Stimulated activated CD8-positive, alpha-beta memory T cell treated with anti-CD3 and anti-CD28 coated beads, Interleukin-12 subunit alpha, Interleukin-12 subunit beta, amount 100 ng/mL, for 24 hours (primary cell): ENCODE data around the gene LTBP3.

Experiments
- DNase-seq: peaks from one replicate; pipeline ENCODE4 v3.0.0-alpha.2; 2020; ENCODE audit errors: extremely low read depth

Gene LTBP3

DNA sequence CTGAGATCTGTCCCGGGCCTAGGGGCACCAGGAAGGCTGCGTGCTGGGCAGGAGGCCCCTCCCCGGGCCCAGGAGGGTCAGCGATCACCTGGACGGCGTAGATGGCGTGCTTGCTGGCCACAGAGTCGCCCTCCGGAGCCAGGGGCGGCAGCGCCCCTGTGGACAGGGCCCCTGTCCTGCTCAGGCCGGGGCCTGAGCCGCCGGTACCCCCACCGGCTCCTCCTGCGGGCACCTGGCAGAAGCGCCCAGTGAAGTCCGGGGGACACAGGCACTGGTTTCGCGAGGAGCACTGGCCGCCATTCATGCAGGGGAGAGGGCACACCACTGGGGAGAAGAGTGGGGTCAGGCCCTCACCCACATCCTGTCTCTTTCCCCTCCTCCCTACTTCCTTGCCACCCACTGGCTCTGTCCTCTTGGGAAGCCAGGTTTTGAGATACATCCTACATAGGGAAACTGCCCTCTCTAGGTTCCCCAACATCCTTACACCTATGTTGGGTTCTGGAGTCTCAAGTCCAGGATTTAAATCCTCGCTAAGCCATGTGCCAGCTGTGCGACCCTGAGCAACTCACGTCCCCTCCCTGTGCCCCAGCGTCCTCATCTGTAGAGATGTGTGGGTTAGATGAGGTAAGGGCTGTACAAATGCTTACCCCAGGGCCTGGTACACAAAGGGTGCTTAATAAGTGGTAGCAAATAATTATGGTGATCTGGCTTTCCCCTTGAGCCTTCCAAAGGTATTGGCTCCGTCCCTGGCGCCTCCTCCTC lies 3.9 kb downstream of the LTBP3 start:
- no peak for DNase-seq

DNA sequence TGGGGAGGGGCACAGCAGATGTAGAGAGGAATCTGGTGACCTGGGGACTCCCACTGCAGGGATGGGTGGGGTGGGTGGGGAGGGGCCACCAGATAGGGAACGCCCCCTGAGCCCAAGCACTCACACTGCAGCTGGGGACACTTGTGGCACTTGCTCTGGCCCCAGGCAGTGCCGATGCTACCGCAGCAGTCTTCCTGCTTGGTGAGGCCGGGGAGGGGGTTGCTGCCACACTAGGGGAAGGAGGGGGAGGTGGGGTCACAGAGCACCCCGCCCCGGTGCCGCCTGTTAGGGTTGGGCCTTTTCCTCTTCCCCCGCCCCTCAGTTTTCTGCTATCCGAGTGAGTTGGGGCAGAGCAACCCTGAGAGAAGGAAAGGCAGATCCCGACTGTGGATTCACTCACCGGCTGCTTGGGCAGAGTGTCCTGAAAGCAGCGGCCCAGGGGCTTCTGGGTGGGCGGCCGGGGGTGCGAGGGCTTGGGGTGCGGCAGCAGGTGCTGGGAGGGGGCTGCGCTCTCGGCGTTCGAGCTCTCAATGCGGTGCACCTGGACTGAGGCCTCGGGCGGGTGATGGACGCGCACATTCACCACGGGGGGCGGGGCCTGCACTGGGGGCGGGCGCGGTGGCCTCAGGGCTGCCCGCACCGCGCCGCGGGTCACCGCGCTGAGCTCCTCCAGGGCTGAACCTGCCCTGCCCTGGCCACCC lies 4.7 kb downstream of the LTBP3 start:
- DNase-seq, result no peak

DNA sequence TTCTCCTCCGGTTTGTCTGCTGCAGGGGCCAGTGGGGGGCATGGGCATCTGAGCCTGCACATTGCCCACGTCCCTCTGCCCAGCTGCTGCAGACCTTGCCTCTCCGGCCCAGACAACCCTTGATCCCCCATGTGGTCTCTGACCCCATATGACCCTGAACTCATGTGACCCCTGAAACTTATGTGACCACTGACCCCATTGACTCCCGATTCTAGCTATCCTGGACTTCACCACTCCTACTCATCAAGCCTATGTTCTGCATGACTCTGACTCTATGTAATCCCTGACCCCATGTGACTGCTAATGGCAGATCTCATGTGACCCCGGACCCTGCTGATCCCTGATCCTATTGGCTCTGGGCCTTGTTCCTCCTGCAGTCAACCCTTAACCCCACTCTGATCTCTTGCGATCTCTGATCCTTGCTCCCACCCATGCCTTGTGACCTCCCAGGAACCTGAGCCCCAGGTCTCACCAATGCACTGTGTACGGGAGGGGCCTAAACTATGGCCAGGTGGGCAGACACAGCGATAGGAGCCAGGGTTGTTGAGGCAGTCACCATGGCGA lies 5.7 kb downstream of the LTBP3 start:
- DNase-seq, result no peak

DNA sequence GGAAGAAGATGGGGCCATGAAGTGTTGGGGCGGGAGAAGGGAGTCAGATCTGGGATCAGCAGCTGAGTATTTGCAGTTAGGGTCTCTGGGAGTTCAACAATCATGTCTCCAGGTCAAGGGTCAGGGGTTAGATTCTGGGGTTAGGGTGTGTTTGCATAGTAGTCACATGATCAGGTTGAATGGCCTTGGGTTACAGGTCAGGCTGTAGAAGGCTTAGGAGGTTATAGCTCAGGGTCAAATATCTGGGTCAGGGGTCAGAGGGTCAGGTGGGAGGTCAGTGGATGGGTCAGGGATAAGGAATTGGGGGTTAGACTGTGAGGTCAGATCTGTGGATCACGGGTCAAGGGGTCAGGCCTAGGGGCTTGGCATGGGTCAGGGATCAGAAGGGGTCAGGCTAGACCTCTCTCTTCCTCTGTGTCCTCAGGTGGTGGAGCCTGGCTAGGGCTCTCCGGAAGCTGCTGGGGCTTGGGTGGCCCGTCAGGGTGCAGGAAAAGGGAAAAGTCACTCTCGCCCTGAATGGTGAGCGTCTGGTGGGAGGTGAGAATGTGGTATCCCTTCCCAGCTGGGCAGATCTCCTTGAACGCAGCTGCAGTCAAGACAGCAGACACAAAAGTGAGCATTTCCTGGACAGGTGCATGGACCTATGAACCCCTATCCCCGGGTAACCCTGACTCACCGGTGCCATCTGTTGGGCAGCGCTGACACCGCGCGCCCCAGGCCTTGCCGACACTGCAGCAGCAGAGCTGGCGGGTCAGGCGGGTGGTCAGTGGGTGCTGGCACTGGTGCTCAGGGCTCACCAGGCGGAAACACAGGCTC lies 6.4 kb downstream of the LTBP3 start:
- no peak for DNase-seq

DNA sequence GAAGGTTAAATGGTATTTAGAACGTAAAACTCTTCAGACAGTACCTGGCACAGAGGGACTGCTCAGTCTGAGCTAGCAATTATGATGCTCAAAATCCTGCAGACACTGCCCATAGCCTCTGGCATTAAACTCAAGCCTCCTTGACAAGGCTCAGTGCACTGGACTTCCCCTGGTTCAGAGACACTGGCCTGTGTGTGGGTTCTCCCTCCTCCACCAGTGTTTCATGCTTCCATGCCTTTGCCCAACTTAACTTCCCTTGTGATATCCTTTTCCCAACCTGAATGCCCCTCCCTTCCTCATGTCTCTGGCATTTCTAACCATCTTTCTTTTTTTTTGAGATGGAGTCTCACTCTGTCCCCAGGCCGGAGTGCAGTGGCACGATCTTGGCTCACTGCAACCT lies 9.1 kb downstream of the LTBP3 start:
- no peak for DNase-seq

DNA sequence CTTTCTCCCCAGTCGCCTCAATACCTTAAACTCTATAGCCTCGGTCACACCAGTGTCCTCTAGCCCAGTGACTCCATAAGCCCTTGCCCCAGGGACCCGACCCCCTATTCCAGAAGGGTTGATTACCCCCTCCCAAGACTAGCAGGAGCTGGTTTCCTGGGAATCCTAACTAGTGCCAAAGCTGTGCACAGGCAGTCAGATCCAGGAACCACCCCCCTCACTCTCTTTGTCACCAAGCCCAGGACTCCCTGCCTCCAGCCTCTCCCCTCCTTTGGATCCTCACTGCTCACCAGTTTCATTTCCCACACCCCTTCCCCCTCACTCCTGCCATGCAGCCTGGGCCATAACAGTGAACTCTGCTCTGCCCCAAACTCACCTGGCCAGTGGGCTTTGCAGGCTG lies 9.8 kb downstream of the LTBP3 start:
- DNase-seq, result no peak

DNA sequence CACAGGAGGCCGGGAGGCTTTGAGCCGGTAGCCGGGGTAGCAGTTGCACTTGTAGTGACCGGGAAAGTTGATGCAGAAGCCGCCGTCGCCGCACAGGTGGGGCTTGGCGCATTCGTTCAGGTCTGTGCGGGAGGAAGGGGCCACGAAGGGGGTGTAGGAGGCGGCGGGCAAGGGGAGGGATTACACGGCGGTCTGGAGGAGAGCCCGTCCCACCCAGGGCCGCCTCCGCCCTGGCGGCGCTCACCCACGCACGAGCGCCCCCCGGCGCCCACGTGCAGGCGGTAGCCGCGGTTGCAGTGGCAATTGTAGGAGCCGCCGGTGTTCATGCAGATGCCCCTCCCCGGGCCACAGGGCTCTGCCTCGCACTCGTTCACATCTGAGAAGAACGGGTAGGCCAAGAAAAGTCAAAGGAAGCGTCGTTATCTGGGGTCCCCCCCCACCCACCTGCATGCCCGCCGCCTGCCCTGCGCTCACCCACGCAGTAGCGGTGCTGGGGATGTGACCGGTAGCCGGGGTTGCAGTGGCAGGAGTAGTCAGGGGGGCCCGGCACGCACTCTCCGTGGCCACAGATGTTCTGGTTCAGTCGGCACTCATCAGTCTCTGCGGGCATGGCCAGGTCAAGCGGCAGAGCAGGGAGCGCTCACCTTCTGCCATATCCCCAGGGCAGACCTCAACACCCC lies 10.6 kb downstream of the LTBP3 start:
- no peak for DNase-seq

DNA sequence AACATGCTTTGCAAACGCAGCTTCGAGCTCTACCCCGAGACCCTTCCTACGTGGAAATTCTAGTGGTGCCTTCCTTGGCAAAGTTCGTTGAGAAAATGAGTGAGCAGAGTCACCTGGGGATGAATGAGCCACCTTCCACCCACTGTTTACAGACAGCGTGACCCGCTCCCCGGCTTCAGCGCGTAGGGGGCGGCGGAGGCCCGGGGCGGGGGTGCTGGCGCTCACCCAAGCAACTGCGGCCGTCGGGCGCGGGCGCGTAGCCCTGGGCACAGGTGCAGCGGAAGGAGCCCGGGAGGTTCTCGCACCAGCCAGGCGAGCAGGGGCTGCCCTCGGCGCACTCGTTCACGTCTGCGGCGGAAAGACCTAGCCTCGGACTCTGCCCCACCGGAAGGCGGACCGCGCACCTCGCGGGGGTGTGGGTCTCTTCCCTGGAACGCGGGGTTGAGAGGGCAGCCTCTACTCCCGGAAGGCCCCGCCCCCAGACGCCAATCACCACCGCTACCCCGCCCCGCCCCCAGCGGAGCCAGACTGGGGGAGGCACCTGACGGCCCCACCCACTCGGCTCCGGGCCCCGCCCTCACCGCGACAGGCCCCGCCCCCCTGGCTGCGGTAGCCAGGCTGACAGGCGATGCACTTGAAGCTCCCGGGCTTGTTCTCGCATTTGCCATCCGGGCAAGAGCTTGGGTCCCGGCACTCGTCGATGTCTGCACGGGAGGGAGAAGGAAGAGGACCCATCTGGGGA lies 11.8 kb downstream of the LTBP3 start:
- DNase-seq, result peak; percentile 94

DNA sequence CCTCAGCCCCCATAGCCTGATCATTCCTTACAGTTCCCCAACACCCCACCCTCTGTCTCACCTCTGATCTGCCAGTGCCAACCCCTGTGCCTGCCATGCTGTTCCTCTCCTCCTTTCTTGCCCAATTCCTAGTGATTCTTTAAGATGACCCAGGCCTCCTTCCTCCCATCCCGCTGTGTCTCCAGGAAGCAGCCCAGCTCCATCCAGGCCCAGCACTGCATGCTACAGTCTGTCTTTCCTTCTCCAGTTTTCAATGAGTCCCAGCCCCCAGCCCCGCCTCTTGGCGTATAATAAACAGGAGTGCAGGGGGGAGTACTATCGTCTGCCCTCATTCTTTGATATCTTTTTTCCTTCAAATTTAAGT lies 12.3 kb downstream of the LTBP3 start:
- no peak for DNase-seq

DNA sequence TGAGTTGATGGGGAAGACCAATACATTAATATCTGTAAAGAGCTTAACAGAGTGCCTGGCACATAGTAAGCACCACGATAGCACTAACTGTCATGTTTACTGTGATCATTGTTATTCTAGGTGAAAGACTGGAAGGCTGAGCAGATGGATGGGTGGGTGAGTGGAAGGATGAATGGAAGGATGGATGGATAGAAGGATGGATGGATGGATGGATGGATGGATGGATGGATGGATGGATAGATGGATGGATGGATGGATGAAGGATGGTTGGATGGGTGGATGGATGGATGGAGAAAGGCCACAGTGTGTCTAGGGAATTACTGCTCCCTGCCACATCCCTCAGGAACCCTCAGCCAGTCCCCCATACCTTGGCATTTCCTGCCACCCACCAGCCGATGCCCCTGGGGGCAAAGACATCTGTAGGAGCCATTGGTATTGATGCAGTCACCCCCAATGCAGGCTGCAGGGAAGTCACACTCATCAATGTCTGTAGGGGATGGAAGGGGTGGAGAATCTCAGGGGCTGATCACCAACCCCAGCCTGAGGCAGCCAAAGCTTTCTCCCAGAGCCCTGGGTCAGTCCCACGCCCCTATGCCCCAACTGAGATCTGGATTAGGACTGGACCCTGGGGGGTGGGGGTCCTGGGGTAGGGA lies 15.3 kb downstream of the LTBP3 start:
- DNase-seq, result no peak

DNA sequence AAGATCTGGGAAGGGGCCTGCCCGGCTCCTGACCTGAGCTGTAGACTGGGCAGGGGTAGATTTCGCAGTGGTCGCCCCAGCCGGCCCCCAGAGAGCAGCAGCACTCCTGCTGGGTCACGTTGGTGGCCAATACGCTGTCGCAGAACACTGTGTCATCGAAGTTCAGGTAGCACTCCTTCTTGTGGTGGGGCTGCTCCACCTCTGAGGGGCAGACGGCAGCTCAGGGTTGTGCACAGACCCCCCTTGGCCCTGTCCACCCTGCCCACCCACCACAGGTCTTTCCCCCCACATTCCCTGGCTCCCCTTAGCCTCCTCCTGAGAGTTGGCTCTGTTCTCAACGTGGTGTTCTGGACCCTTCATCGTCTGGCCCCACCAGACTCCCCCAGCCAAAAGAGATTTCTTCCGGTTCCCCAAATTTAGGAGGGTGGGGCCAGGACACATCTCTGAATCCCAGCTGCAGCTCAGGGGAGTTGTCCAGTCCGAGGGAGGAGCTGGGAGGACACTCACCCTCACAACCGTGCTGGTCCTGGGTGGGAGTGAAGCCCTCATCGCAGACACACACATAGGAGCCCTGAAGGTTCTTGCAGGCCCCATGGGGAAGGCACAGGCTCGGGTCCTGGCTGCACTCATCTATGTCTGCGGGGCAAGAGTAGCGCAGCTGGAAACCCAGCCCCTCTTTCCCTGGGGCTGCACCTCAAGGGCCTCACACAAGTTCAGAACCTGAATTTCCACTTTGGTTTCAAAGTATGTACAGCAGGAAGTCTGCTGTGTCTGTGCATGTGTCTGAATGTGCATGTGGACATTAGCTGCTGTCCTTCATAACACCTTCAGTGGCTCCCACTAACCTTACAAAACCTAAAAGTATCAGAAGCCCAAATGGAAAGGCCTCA lies 16.8 kb downstream of the LTBP3 start:
- no peak for DNase-seq

DNA sequence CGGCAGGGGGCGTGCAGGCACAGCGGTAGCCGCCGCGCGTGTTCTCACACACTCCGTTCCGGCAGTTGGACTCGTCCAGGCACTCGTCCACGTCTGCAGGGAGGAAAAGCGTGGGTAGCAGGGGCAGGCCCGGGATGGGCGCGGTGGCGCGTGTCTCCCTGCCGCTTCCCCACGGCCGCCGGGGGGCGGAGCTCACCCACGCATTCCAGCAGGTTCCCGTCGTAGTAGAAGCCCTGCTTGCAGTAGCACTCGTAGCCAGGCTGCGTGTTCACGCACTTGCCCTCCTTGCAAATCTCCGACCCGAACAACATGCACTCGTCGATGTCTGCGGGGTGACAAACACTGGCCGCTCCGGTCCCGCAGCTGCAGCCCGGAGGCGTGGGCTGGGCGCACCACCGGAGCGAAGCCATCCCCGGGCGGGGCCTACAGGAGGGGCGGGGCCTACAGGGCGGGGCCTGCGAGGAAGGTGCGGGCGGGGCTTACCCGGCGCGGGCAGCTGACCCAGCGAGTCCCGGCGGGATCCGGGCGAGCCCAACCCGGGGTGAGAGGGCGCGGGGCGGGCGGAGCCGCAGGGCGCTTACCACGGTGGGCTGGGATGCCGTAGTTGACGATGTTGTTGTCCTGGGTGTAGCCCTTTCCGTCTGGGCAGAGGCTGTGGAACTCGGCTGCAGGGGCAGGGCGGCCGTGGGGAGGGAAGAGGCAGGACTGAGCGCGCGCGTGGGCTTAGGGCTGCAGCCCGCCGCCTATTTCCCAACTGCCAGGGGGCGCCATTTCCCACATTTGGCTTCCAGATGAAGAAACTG lies 17.7 kb downstream of the LTBP3 start:
- DNase-seq, result peak; percentile 73

DNA sequence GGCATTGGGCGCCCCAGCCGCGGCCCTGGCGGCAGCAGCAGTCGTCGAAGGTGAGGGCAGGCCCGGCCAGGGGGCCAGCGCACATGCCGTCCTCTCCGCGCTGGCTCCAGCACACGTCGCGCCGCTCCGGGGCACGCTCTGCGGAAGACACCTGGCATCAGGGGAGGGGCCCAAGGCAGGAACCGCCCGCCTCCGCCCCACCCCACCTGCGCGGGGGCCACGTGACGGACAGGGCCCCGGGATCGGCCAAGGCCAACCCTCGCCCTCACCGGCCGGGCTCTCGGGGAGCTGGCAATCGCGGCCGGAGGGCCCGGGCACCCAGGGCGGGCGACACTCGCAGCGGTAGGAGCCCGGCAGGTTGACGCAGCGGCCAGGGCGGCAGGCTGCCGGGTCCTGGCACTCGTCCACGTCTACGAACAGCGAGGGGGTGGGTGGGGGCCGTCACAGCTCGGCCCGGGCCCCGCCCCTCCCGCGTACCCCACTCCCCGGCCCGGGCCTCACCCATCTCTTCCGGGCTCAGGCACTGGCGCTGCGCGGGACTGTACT lies 18.3 kb downstream of the LTBP3 start:
- DNase-seq, result no peak

DNA sequence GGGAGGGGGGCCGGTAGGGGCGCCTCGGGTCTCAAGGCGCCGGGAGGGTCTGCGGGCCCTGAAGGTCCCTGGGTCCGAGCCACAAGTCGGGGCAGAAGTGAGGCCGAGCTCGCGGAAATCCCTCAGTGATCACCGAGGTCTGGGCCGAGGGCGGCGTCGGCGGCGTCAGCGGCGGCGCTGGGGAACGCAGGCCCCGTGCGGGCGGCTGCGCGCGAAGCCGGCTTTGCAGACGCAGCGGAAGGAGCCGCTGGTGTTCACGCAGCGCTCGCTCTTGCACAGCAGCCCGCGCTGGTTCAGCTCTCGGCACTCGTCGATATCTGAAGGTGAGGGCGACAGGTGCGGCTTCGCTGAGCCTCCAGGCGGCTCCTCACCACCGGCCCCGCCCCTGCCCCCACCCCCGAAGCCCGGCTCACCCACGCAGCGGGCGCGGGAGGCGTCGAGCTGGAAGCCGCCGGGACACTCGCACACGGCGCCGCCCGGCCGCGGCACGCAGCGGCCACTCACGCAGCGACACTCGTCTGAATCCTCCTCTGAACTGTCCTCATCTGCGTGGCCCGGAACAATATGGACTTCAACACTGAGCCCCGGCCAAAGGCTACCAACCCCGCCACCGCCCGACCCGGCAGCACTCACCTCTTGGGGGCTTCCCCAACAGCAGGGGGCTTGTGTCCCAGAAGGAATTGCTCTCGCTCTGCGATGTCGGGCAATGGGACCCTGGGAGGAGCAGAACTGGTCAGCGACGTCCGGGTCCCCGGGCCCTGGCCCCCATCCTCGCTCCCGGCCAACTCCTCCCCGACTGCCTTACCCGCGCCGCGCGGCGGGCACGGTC lies 19.0 kb downstream of the LTBP3 start:
- no peak for DNase-seq

DNA sequence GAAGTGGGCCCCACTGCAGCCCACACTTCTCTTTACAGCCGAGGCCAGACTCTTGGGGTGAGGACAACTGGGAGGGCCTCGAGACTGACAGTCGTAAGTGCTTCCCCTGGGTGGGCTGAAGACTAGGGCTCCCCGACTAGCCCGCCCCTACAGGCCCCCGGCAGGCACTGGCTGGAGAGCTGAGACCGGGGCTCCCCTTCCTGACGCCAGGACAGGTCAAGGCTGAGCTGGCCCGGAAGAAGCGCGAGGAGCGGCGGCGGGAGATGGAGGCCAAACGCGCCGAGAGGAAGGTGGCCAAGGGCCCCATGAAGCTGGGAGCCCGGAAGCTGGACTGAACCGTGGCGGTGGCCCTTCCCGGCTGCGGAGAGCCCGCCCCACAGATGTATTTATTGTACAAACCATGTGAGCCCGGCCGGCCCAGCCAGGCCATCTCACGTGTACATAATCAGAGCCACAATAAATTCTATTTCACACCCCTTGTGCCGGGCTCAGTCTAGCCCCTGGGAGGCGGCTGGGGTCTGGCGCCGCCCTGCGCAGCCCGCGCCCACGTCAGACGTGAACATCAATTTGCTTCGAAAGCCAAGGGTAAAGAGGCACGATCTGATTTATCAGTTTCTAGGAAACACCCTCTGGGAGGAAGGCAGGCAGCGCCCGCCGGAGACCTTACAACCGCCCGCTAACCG lies 19.8 kb downstream of the LTBP3 start:
- no peak for DNase-seq

DNA sequence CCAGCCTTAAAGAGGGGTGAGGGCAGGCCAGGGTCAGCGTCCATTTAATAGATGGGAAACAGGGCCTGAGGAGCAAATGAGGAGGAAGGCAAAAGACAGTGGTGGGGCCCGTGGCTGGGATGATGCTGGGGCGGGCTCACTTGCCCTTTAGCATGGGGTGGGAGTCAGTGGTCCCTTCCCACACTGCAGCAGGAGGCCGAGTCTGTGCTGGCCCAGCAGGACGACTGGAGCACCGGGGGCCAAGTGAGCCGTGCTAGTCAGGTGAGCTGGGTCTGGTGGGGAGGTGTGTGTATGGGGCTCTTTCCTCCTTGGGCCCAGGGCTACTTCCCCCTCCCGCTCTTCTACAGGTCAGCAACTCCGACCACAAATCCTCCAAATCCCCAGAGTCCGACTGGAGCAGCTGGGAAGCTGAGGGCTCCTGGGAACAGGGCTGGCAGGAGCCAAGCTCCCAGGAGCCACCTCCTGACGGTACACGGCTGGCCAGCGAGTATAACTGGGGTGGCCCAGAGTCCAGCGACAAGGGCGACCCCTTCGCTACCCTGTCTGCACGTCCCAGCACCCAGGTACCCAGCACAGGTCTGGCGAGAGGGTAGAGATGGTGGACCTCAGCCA lies 20.4 kb downstream of the LTBP3 start:
- DNase-seq, result no peak

DNA sequence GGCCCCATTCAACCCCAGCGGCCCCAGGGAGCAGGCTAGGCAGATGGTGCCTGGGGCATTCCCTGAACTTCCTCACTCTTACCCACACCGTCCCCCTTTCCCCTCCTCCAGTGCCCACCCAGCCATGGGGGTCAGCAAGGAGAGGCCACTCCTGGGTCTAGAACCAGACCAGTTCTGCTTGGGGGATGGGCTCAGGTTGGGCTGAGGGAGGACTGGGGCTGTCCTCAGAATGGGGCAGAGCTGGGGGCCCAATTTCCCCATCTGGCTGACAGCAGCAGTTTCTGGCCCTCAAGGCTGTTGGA lies 20.9 kb downstream of the LTBP3 start:
- no peak for DNase-seq
